Adrenal gland (tissue), 12 donors: ENCODE results near the gene ROR1. TPM values are rescaled to one million over a fixed set of nuclear protein-coding genes. Genes with fewer than 3 reads are reported as not detected.

Experiments used
- DNase-seq, 7 donors: peaks; one replicate each; pipeline ENCODE4 v3.0.0-alpha.2; 2019 to 2020
- H3K27ac ChIP-seq, 5 donors: fragments of 200-600 bp; sonication (generic) in 4 of 5; 1 replicate in 3 of 5; 2 replicates in 2 of 5; pipeline versions ENCODE4 v1.5.1 to v1.8.0; 2016 to 2020; ENCODE audit warnings: mild to moderate bottlenecking in 1 of 5
- H3K27me3 ChIP-seq: fragments of 200-600 bp; 2 replicates; pipeline ENCODE4 v1.8.0; 2021
- H3K36me3 ChIP-seq, 2 donors: fragments of 200-600 bp; replicated peaks in 1 of 2; 1 replicate in 1 of 2; 2 replicates in 1 of 2; pipeline versions ENCODE4 v1.5.1 to v1.8.0; 2018 to 2022
- H3K4me1 ChIP-seq, 2 donors: fragments of 200-600 bp; replicated peaks in 1 of 2; 1 replicate in 1 of 2; 2 replicates in 1 of 2; pipeline versions ENCODE4 v1.5.1 to v1.8.0; 2018 to 2021
- H3K4me3 ChIP-seq, 4 donors: fragments of 200-600 bp; sonication (generic) in 3 of 4; one replicate each; pipeline ENCODE4 v1.5.1; 2016 to 2018
- H3K9me3 ChIP-seq, 3 donors: fragments of 200-600 bp; sonication (generic) in 1 of 3; replicated peaks in 1 of 3; 1 replicate in 2 of 3; 2 replicates in 1 of 3; pipeline versions ENCODE4 v1.5.1 to v1.8.0; 2016 to 2021
- CTCF ChIP-seq, 6 experiments: fragments of 450-650 bp in 4 of 6; fragments of 200-600 bp in 2 of 6; sonication (generic) in 1 of 6; IDR thresholded peaks; 1 replicate in 5 of 6; 2 replicates in 1 of 6; pipeline versions ENCODE4 v1.5.1 to v1.8.0; 2016 to 2021; ENCODE audit warnings: antibody characterized with exemption in 6 of 6, mild to moderate bottlenecking in 2 of 6, moderate library complexity in 1 of 6
- POLR2A ChIP-seq, 2 donors: fragments of 450-650 bp; IDR thresholded peaks; one replicate each; pipeline ENCODE4 v1.6.1; 2017; ENCODE audit warnings: antibody characterized with exemption in 2 of 2, mild to moderate bottlenecking in 2 of 2, moderate library complexity in 1 of 2
- WGBS, 4 donors: extraction: QIAGEN DNeasy Blood & Tissue Kit in 2 of 4; methylation state at CpG; one replicate each; pipeline versions ENCODE4 v1.1.5 to v1.1.7; 2013 to 2017; 5-methylcytosine and 5-hydroxymethylcytosine counted together
- intact Hi-C, 2 donors: fragments of 100-400 bp; cut with DNase I; formaldehyde crosslinking; loops; one replicate each; pipeline versions ENCODE4 v1.14.1 to v1.15.0; 2022 to 2023
- polyA plus RNA-seq, 3 donors: library from polyadenylated mRNA; stranded (reverse); fragments of 200-250 nt in 2 of 3; fragments of 350-450 nt in 1 of 3; fragmentation: Illumina TruSeq in 1 of 3; extraction: RNeasy Lipid Tissue Mini Kit (QIAGEN cat#74804) in 1 of 3; gene quantifications; one replicate each; pipeline ENCODE4 v1.2.3, GENCODE V29; 2013 to 2014
- total RNA-seq, 9 donors: library from RNA; depleted of rRNA in 4 of 9; stranded (reverse); fragments of >200 nt in 4 of 9; fragments of 120-200 nt in 1 of 9; fragmentation: NEBNext Ultra II Directional in 1 of 9; extraction: Animal tissue kit (Norgen Biotek cat#: 25700) in 1 of 9; gene quantifications; one replicate each; pipeline versions ENCODE4 v1.1.0 to v1.2.4, GENCODE V29; 2013 to 2023
- donor health status: healthy with polysubstance abuse.
- donor health status: Bipolar disorder and iron deficiency.
- donor health status: DM: yes; HTN: yes; CAD: no.
- donor health status: DM: no; HTN: no; CAD: no.
- donor health status: DM: no; HTN: no; CAD: no.
- donor health status: DM: yes; HTN: yes; CAD: no.

The ROR1 gene
- total and polyA plus RNA-seq, 12 donors = 0.54 to 4.6 (median 2.6) TPM

GRCh38 chr1:63912643-63913042 lies 138.8 kb downstream of the ROR1 start:
- Histone ChIP-seq H3K9me3 (no peaks in the 10 kb centered on the region), H3K4me1 (no peaks in the 10 kb centered on the region), H3K27ac (no peak overlapping the region), H3K4me3 (no peak overlapping the region), H3K36me3 (no peaks in the 10 kb centered on the region), H3K27me3 (no peaks in the 10 kb centered on the region)
- WGBS, 4 donors = 60 to 72% (median 68%) methylated on average over 5 of the region's 5 CpGs
- intact Hi-C loops = loop anchor here in 1 of 2 donors (10.0 kb wide), 1 partner anchor 228 kb away; no protein-coding TSS in a partner anchor
- TF ChIP-seq CTCF (IDR thresholded peaks at IDR 0.05) = no peak
- TF ChIP-seq POLR2A (IDR thresholded peaks at IDR 0.05) = no peak
- DNase-seq = no peak

GRCh38 chr1:63913533-63913932 lies 139.7 kb downstream of the ROR1 start:
- no peaks in the 10 kb centered on the region for H3K4me1 ChIP-seq
- H3K9me3 ChIP-seq = no peaks in the 10 kb centered on the region
- WGBS, 4 donors = 81 to 85% (median 83%) methylated on average over 10 of the region's 10 CpGs
- H3K36me3 ChIP-seq = no peaks in the 10 kb centered on the region
- TF ChIP-seq POLR2A (IDR thresholded peaks at IDR 0.05) = no peak
- TF ChIP-seq CTCF (IDR thresholded peaks at IDR 0.05) = no peak
- no peak overlapping the region for H3K4me3 ChIP-seq
- no peak for DNase-seq
- no peak overlapping the region for H3K27ac ChIP-seq
- no peaks in the 10 kb centered on the region for H3K27me3 ChIP-seq
- intact Hi-C loops = loop anchor here in 1 of 2 donors (10.0 kb wide), 1 partner anchor 229 kb away; no protein-coding TSS in a partner anchor

- Histone ChIP-seq H3K27me3 (no peaks in the 10 kb centered on the region), H3K4me1 (peaks cover 4 to 5% of the 10 kb centered on the region in 2 donors), H3K36me3 (no peaks in the 10 kb centered on the region), H3K9me3 (no peaks in the 10 kb centered on the region), H3K4me3 (no peak overlapping the region), H3K27ac (no peak overlapping the region)
- intact Hi-C loops = loop anchor here in 1 of 2 donors (10.0 kb wide), 1 partner anchor 229 kb away; no protein-coding TSS in a partner anchor
- no peak for DNase-seq
- WGBS, 4 donors = 87 to 90% (median 88%) methylated on average over 5 of the region's 5 CpGs
- TF ChIP-seq CTCF (IDR thresholded peaks at IDR 0.05) = no peak
- no peak for TF ChIP-seq POLR2A (IDR thresholded peaks at IDR 0.05)
These were observed 140.4 kb downstream of the ROR1 start for GRCh38 chr1:63914241-63914640.

- Histone ChIP-seq H3K27ac (no peak overlapping the region), H3K4me1 (peaks cover 6 to 9% of the 10 kb centered on the region in 2 donors), H3K4me3 (no peak overlapping the region), H3K27me3 (no peaks in the 10 kb centered on the region), H3K9me3 (no peaks in the 10 kb centered on the region), H3K36me3 (no peaks in the 10 kb centered on the region)
- WGBS, 4 donors = 95 to 100% (median 96%) methylated on average over 1 of the region's 1 CpG
- no peak for DNase-seq
- intact Hi-C loops = loop anchor here in 1 of 2 donors (10.0 kb wide), 1 partner anchor 230 kb away; no protein-coding TSS in a partner anchor
- TF ChIP-seq POLR2A (IDR thresholded peaks at IDR 0.05) (no peak), CTCF (IDR thresholded peaks at IDR 0.05) (no peak)
These were observed 140.9 kb downstream of the ROR1 start for GRCh38 chr1:63914706-63915105.
